Sigmoid colon (tissue), 7 donors: ENCODE results near the gene LRRC52. TPM values are rescaled to one million over a fixed set of nuclear protein-coding genes. Genes with fewer than 3 reads are reported as not detected.

Experiments
- DNase-seq: peaks from one replicate; pipeline ENCODE4 v3.0.0-alpha.2; 2019
- H3K27ac ChIP-seq, 4 donors: fragments of 200-600 bp; sonication (generic); one replicate each; pipeline ENCODE4 v1.5.1; 2016 to 2019; ENCODE audit warnings: mild to moderate bottlenecking in 1 of 4
- H3K27me3 ChIP-seq, 3 donors: fragments of 200-600 bp; sonication (generic); one replicate each; pipeline ENCODE4 v1.5.1; 2019; ENCODE audit warnings: mild to moderate bottlenecking in 1 of 3
- H3K36me3 ChIP-seq, 4 donors: fragments of 200-600 bp; sonication (generic); one replicate each; pipeline ENCODE4 v1.5.1; 2016 to 2019
- H3K4me1 ChIP-seq, 4 donors: fragments of 200-600 bp; sonication (generic); one replicate each; pipeline ENCODE4 v1.5.1; 2017 to 2019
- H3K4me3 ChIP-seq, 4 donors: fragments of 200-600 bp; sonication (generic); one replicate each; pipeline ENCODE4 v1.5.1; 2017 to 2019; ENCODE audit warnings: mild to moderate bottlenecking in 2 of 4, moderate library complexity in 1 of 4
- H3K9me3 ChIP-seq, 4 donors: fragments of 200-600 bp in 3 of 4; sonication (generic) in 3 of 4; one replicate each; pipeline versions ENCODE4 v1.5.1 to v1.6.1; 2013 to 2019
- CTCF ChIP-seq, 4 experiments: fragments of 450-650 bp in 3 of 4; fragments of 200-600 bp in 1 of 4; IDR thresholded peaks; one replicate each; pipeline ENCODE4 v1.5.1; 2016 to 2019; ENCODE audit warnings: antibody characterized with exemption in 4 of 4, mild to moderate bottlenecking in 3 of 4, moderate library complexity in 2 of 4
- EP300 ChIP-seq, 4 donors: sonication (generic); formaldehyde crosslinking; IDR thresholded peaks; one replicate each; pipeline ENCODE4 v1.6.1; 2017; ENCODE audit warnings: antibody characterized with exemption in 4 of 4
- POLR2A ChIP-seq, 2 donors: fragments of 450-650 bp; IDR thresholded peaks; one replicate each; pipeline ENCODE4 v1.6.1; 2016; ENCODE audit warnings: antibody characterized with exemption in 2 of 2, mild to moderate bottlenecking in 2 of 2, moderate library complexity in 2 of 2
- POLR2AphosphoS5 ChIP-seq, 4 donors: sonication (generic); formaldehyde crosslinking; IDR thresholded peaks; one replicate each; pipeline ENCODE4 v1.6.1; 2017; ENCODE audit warnings: antibody characterized with exemption in 4 of 4
- WGBS, 2 donors: extraction: QIAGEN DNeasy Blood & Tissue Kit; methylation state at CpG; one replicate each; pipeline ENCODE4 v1.1.7; 2013; 5-methylcytosine and 5-hydroxymethylcytosine counted together
- intact Hi-C: fragments of 100-400 bp; cut with DNase I; formaldehyde crosslinking; loops from one replicate; pipeline ENCODE4 v1.15.1; 2023
- polyA plus RNA-seq, 3 donors: library from polyadenylated mRNA; stranded (reverse); fragments of 200-250 nt; gene quantifications; one replicate each; pipeline ENCODE4 v1.2.3, GENCODE V29; 2013
- total RNA-seq, 4 donors: library from RNA; depleted of rRNA; stranded (reverse); fragments of >200 nt; gene quantifications; one replicate each; pipeline ENCODE4 v1.1.0, GENCODE V29; 2016
- donor health status: healthy with polysubstance abuse.
- donor health status: Bipolar disorder and iron deficiency.
- donor health status: healthy.

Gene LRRC52
- total and polyA plus RNA-seq, 7 donors: not detected

GRCh38 chr1:165612062-165612461 is 68.3 kb downstream of the LRRC52 start:
- 93 to 95% methylated on average over 3 of the region's 3 CpGs for whole genome bisulfite sequencing, 2 donors
- Histone ChIP-seq H3K36me3 (no peaks in the 10 kb centered on the region), H3K4me3 (no peak overlapping the region), H3K27me3 (peaks cover 0 to 8% (median 0%) of the 10 kb centered on the region in 3 donors), H3K4me1 (no peaks in the 10 kb centered on the region), H3K27ac (no peak overlapping the region), H3K9me3 (no peaks in the 10 kb centered on the region)
- intact Hi-C loops: no loop called here
- TF ChIP-seq CTCF (IDR thresholded peaks at IDR 0.05): no peak
- no peak for TF ChIP-seq POLR2A (IDR thresholded peaks at IDR 0.05)
- TF ChIP-seq EP300 (IDR thresholded peaks at IDR 0.05): no peak
- TF ChIP-seq POLR2AphosphoS5 (IDR thresholded peaks at IDR 0.05): no peak
- no peak for DNase-seq

Other genes with a start within 250 kb of the LRRC52 start
- under 1 TPM in 2 of 4 donors, not detected in 2; 0.28 to 0.49 TPM for gene LMX1A, start 187.3 kb upstream of the LRRC52 start, total RNA-seq
- 1 to 10 TPM in 1 of 3 donors, under 1 TPM in 2; 0.04 to 1.2 (median 0.46) TPM for gene LMX1A, start 187.3 kb upstream of the LRRC52 start, polyA plus RNA-seq
- gene RXRG, start 98.9 kb upstream of the LRRC52 start, total RNA-seq: 1 to 10 TPM in 3 of 4 donors, under 1 TPM in 1; 0.55 to 2.1 (median 1.4) TPM
- gene RXRG, start 98.9 kb upstream of the LRRC52 start, polyA plus RNA-seq: 1 to 10 TPM in 1 of 3 donors, under 1 TPM in 2; 0.69 to 1.8 (median 0.82) TPM
- 100 to 1,000 TPM; 162 to 269 (median 201) TPM for gene MGST3, start 87.2 kb downstream of the LRRC52 start, total RNA-seq
- 100 to 1,000 TPM; 131 to 359 (median 191) TPM for gene MGST3, start 87.2 kb downstream of the LRRC52 start, polyA plus RNA-seq
- gene ALDH9A1, start 154.6 kb downstream of the LRRC52 start, total RNA-seq: 10 to 100 TPM; 59.4 to 98.5 (median 86.9) TPM
- 10 to 100 TPM; 39.5 to 53.5 (median 42.8) TPM for gene ALDH9A1, start 154.6 kb downstream of the LRRC52 start, polyA plus RNA-seq
- gene TMCO1, start 224.9 kb downstream of the LRRC52 start, total RNA-seq: 10 to 100 TPM; 36.7 to 71.3 (median 43.3) TPM
- 100 to 1,000 TPM in 1 of 3 donors, 10 to 100 TPM in 2; 41.8 to 116 (median 51.1) TPM for gene TMCO1, start 224.9 kb downstream of the LRRC52 start, polyA plus RNA-seq